ENCODE data around the gene PTPRG.

- TF ChIP-seq CTCF (IDR thresholded peaks at IDR 0.05) (no peak), POLR2A (IDR thresholded peaks at IDR 0.05; ENCODE audit: low read depth) (no peak)
Observed at GRCh38 chr3:62249855-62250543, 688.6 kb downstream of the PTPRG start.

Measured in esophagus muscularis mucosa (tissue), 3 donors.